Stimulated activated CD8-positive, alpha-beta memory T cell treated with anti-CD3 and anti-CD28 coated beads, Interleukin-7, amount 100 ng/mL, for 24 hours (primary cell): ENCODE data around the gene DNAJA3.

Experiments used
- DNase-seq: peaks from one replicate; pipeline ENCODE4 v3.0.0-alpha.2; 2020; ENCODE audit warnings: low read depth

Gene DNAJA3

DNA sequence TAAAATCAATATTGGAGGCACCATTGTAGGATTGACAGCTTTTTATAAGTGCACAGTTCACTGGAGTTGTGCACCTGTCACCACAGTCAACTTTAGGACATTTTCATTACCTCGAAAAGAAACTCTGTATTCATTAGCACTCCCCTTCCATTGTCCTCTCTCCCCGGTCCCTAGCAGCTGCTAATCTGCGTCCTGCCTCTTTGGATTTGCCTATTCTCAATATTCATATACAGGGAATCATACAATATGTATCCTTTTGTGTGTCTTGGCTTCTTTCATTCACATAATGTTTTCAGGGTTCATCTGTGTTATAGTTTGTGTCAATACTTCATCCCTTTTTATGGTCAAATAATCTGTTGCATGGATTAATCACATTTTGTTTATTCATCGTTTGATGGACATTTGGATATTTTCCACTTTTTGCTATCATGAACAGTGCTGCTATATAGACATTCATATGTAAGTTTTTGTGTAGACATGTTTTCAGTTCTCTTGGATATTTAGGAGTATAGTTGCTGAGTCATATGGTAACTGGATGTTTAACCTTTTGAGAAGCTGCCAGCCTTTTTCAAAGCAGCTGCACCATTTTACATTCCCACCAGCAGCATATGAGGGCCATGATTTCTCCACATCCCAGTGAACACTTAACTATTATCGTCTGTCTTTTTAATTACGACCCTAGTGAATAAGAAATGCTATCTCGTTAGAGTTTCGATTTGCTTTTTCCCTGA lies 9.8 kb downstream of the DNAJA3 start:
- no peak for DNase-seq

DNA sequence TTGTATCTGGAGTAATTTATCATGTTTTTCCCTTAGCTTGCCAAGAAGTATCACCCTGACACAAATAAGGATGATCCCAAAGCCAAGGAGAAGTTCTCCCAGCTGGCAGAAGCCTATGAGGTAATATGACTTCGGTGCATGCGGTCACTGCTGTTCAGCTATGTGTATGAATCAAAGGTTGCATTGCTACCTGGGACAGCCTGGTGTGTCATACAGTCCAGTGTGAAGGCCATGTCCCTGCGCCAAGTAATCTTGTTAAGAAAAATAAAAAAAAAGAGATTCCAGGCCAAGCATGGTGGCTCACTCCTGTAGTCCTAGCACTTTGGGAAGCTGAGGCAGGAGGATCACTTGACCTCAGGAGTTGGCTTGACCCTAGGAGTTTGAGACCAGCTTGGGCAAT lies 11.7 kb downstream of the DNAJA3 start:
- DNase-seq: no peak

DNA sequence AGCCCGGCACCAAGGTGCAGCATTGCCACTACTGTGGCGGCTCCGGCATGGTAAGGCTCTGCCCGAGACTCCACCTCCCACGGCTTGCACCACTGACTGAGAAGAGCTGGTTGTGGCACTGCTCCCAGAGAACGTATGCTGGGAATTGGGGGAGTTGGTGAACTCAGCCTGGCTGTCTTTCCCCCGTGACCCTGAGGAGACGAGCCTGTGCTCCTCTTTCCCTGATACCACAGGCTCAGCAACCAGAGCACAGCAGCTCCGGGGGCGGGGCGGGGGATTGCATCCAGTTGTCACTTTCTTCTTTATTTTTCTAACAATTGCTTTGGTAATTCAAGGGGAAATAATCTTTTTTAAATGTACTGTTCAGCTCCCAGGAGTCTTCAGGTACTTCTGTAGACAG lies 16.7 kb downstream of the DNAJA3 start:
- no peak for DNase-seq

DNA sequence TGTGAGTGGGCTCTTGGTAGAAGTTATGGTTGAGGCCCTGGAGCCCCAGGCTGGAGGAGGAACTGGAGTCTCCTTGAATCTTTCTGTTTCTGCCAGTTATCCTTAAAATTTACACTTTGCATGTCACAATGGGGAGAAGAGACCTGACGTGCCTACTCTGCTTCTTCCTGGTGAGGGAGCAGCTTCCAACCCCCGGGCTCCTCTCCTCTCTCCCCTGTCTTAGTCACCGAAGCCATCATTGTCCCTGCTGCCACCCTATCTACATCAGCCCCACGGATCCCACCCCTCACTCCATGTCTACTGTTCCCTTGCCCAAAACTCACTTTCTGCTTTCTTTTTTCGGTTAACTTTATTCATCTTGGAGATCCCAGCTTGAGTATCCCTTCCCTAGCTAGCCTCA lies 17.6 kb downstream of the DNAJA3 start:
- no peak for DNase-seq

DNA sequence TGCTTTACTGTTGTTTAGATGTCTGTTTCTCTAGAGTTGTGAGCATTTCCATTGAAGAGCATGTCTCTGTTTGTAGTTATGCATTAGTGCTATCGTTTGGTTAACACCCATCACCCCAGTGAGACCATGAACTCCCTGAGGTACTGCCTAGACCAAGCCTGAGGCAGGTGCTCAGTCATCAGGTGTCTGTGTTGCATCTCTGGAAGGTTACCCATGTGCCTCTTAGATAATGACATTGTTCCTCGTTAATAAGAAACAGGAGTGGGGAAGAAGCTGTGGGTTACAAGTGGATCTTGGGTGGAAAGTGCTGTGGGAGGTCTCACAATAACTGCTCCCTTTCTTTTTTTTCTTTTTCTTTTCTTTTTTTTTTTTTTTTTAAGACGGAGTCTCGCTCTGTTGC lies 18.3 kb downstream of the DNAJA3 start:
- DNase-seq: no peak

DNA sequence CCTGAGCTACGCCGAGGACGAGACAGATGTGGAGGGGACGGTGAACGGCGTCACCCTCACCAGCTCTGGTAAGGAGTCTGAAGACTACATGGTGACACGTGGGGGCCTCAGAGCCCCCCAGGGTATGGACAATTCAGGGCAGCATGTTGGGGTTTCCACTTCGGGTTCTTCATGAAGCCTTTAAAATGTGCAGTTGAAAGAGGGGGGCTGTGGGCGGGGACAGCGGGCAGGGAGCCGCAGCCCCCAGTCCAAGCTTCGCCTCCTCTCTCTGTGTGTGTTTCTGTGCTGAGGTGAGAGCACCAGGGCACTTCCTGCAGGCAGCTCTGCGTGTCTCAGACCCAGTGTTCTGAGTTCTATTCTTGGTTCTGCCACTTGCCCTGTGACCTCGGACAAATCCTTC lies 24.8 kb downstream of the DNAJA3 start:
- no peak for DNase-seq

DNA sequence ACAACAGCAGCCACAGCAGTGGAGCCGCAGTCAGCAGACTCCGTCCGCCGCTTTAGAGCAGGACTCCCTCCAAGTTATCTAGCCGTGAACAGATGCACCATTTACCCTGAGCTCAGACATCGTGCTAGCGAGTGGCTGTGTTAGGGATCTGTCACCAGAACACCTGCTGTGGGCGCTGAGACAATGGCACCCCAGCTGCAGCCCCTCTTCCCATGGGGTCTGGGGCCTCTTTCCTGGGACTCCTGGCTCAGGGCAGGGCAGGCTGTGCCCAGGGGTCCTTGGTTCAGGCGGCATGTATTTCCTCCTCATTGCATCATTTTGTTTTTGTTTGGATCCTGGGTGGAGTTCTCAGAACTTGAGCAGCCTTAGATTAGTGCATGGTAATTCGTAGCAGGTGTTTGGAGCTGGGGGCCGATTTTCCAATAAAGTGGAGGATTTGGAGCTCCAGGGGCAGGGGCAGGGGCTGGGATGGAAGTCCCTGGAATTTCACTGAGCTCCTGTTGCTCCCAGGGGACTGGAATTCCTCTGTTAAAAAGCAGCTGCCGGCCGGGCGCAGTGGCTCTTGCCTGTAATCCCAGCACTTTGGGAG lies 25.4 kb downstream of the DNAJA3 start:
- DNase-seq: no peak

DNA sequence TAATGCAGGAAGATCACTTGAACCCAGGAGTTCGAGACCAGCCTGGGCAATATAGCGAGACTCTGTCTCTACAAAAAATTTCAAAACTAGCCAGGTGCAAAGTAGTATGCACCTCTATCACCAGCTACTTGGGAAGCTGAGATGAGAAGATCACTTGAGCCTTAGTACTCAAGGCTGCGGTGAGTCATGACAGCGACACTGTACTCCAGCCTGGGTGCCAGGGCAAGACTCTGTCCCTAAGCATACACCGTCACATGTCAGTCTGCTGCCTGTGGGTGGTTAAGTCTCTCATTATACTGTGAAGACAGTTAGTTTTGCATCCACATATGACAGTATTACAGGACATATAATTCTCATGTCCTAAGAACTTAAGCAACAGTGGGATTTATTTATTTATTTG lies 27.0 kb downstream of the DNAJA3 start:
- DNase-seq: no peak

DNA sequence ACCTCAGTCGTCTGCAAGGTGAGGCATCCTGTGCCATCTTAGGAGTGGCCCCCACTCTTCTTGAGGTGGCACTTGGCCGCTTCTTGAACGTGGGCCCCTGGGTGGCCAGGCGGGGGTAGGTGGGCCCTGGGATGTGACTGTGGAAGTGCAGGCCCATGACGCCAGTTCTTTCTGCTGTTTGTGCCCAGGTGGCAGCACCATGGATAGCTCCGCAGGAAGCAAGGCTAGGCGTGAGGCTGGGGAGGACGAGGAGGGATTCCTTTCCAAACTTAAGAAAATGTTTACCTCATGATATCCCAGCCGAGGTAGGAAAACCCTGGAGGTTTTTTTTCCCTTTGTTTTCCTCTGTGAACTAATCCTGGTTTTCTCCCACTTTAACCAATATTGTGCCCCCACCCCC lies 29.0 kb downstream of the DNAJA3 start:
- DNase-seq: no peak

DNA sequence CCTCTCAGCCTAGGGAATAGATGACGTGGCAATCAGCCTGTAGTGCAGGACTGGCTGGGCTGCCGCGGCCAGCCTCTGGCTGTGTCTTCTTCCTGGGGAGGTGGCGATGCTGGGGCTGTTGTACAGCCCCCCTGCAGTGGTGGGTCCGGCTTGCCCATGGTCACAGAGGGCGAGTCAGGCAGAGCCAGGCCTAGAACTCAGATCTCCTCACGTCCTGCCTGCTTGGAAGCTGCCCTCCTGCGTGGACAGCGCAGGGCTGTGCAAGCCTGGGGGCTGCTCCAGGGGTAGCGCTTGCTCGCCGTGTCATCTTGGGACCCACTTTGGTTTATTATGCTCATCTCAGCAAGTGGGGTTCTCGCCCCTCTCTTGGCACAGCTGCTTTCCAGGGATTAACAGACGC lies 29.4 kb downstream of the DNAJA3 start:
- no peak for DNase-seq

DNA sequence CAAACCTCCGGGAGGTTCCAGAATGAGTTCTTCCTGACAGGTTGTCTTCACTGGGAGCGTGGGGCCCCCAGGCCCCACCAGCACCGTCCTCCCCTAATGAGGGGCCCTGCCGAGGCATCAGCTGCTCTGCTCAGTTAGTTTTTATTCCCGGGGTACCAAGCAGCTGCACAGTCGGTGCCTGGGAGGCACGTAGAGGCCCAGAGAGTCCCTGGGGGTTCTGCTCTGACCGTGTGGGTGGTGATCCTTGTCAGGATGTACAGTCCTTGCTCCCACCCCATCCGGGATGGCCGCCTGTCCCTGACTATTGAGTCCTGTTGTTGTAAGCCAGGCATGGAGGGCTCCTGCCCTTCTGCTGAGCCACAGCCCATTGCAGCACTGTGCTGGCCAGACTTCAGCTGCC lies 30.3 kb downstream of the DNAJA3 start:
- no peak for DNase-seq

DNA sequence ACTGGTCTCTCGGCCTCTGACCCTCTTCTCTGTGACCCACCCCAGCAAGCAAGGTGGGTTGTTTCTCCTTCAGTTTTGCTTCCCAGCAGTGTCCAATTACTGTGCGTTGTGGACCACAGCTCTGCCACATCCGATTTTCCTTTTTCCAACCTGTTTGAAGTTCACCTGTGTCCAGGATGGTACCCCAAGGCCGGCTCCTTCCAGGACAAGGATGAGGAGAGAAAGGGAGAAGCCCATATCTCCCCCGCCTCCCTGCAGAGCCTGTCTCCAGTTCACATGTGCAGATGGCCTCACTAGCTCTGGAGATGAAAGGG lies 35.2 kb downstream of the DNAJA3 start:
- DNase-seq: no peak

DNA sequence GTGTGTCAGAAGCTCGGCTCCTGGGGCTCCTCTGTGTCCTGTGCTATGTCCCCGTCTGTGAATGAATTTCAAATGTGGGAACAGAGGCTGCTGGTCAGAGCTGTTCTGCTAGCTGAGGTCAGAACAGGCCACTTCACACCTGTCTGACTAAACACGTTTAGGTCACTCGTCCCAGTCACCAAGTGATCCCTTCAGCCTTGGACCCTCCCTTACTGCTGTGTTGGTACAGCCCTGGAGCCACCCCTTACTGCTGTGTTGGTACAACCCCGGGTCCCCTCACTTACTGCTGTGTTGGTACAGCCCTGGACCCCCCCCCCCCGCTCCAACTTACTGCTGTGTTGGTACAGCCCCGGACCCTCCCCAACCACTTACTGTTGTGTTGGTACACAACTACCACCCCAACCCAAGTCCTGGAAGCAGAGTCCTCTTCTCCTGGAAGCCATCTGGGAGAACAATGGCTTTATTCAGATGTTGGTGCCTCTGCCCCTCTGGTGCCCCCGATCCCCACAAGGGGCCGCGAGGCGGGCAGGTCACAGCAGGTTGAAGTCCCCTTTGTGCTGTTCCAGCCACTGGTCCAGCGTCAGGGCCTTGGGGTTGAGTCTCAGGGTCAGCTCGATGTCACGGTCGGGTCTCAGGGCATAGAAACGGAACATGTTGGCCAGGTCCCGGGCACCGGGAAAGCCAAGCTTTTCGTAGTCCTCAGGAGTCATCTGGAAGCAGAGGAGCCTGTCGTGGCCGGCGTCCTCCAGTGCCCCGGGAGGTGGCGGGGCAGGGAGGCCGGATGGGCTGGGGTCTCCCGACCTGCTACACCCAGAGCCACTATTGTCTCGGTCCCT lies 35.8 kb downstream of the DNAJA3 start:
- DNase-seq: no peak

DNA sequence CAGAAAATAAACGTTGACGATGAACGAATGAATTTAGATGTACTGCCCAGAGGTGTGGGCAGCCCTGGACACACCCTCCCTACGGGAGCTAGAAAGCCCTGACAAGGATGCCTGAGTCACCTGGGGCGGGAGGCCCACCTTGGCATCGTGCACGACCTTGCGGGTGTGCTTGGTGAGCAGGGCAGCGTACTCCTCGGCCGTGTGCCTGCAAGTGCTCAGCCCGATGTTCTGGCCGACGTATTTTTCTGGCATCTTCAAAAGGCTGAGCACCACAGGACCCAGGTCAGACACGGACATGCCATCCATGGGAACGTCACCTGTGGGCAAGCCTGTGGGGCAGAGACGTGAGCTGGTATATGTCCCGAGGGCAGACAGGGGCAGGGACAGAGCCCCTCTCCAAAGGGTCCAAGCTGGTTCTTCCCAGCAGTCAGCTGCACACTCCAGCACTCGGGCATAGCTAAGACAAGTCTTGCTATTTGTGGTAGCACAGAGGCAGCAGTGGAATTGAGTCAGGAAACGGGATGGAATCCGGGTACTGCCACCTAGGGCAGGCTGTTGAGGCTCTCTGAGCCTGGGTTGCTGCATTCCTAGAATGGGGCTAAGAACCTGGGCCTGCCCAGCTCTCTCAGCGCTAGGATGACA lies 38.0 kb downstream of the DNAJA3 start:
- no peak for DNase-seq

DNA sequence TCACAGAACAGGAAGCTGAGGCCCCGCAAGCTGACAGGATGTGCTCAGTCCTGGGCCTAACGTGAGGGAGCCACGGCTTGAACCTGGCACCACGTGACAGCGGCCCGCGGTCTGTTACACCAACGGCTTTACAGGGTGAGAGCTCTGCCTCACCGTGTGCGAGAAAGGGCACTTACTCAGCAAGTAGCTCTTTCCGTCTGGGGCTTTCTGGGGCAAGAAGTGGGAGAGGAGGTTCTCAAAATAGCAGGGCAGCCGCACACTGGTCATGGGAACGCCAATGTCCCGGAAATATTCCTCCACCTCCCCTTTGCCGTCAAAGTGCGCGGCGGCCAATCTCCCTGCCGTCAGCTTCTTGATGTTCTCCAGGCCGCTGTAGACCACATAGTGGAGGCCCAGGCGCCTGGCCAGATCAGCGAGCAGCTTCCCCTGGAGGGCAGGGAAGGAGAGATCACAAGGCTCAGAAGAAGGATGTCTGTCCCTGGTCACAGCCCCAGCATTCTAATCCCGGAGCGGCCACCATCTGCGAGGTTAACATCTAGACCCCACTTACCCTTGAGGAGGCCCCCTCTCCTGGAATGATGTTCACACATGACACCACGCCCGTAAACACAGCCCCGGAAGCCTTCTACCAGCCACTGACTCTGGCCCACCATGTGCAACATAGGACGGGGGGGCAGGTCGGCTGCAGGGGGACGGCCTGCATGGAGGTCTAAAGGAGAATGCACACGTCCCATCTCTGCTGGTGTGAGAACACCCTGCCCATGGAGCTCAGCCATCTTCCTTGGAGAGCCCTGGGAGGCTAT lies 40.5 kb downstream of the DNAJA3 start:
- peak; percentile 37 for DNase-seq

DNA sequence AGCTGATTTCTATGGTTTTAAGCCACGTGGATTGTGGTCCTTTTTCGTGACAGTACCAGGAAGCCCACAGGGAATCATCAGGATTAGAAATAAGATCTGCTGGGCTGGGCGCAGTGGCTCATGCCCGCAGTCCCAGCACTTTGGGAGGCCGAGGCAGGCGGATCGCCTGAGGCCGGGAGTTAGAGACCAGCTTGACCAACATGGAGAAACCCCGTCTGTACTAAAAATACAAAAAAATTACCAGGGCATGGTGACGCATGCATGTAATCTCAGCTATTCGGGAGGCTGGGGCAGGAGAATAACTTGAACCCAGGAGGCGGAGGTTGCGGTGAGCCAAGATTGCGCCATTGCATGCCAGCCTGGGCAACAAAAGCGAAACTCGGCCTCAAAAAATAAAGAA lies 42.2 kb downstream of the DNAJA3 start:
- DNase-seq: no peak

DNA sequence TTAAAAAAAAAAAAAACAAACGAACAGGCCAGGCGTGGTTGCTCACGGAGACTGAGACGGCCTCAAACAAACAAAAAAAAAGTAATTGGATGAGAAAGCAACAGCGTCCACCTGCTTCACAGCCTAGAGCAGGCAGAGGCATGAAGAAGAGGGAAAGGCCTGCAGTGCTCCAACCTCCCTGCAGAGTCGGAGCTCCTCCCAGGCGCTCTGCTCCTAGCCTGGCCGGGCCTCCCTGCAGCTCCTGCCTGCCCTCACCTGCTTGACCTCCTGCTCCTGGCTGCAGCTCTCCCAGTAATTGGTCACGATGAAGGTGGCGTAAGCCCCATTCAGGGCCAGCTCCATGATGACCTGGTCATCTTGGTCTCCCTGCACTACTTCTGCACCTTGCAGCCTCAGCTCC lies 43.3 kb downstream of the DNAJA3 start:
- no peak for DNase-seq

DNA sequence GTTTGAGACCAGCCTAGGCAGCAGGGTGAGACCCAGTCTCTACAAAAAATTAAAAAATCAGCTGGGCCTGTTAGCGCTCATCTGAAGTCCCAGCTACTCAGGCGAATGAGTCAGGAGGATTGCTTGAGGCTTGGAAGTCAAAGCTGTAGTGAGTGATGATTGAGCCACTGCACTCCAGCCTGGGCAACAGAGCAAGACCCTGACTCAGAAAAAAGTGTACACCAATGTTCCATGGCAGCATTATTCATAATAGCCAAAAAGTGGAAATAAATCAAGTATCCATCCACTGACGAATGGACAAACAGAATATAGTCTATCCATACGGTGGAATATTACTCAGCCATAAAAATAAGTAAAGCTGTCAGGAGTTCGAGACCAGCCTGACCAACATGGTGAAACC lies 46.2 kb downstream of the DNAJA3 start:
- DNase-seq: no peak

DNA sequence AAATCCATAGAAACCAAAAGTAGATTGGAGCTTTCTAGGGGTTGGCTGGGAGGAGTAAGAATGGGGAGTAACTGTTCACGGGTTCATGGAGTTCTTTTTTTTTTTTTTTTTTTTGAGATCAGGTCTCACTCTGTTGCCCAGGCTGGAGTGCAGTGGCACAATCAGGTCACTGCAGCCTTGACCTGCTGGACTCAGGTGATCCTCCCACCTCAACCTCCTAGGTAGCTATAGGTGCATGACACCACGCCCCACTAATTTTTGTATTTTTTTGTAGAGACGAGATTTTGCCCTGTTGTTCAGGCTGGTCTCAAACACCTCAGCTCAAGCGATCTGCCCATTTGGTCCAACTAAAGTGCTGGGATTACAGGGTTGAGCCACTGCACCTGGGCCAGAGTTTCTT lies 47.2 kb downstream of the DNAJA3 start:
- no peak for DNase-seq

DNA sequence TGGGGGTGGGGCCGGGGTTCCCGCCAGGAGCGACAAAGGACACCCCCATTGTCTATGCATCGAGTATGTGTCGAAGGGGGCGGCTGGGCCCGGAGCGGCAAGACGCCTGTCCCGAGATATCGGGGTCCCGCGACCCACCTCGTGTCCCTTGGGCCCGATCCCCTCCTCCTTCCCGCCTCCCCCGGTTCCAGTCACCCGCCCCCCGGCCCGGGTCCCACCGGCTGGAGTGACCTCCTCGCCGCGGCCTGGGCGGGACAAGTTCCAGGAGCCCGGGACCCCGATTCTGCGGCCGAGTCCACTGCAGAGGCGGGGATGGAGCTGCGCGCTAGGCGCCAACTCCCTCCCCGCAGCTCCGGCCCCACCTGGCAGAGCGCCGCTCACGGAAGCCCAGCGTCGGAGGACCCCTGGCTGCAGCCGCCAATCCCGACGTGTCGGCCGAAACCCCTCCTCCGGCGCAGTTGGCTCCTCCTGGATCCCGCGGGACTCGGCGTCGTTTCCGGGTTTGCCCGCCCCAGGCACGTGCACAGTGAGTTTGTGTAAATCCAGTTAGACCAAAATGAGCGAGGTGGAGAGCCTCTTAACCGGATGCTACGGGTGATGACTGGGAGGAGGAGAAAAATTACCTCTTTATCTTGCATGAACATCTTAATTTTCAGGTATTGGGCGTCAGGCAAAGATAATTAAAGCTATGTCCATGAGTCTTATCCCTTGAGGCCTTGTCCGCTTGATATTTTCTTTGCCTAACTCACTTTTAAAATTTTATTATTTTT lies 48.7 kb downstream of the DNAJA3 start, which contains the start of gene NMRAL1:
Gene NMRAL1, minus strand, starts transcription at position 434 of the 770 bp plus-strand sequence. CDS start 493 bp downstream, outside the sequence.
- peak; percentile 69 for DNase-seq
